Measurements from ENCODE around the gene UNK. TPM values are rescaled to one million over a fixed set of nuclear protein-coding genes. Genes with fewer than 3 reads are reported as not detected.

Gene UNK
- total and polyA plus RNA-seq, 12 donors: 11.6 to 21.3 (median 14.7) TPM

- WGBS, 2 donors: 88 to 92% methylated on average over 4 of the region's 4 CpGs
- no peak for ATAC-seq
Measured at GRCh38 chr17:75799402-75799801, 14.8 kb downstream of the UNK start.

GRCh38 chr17:75803883-75804282 is 19.3 kb downstream of the UNK start:
- H3K4me1 ChIP-seq: peaks cover 0 to 25% (median 22%) of the 10 kb centered on the region in 9 donors
- H3K27me3 ChIP-seq: no peaks in the 10 kb centered on the region
- WGBS, 2 donors: 88 to 93% methylated on average over 1 of the region's 1 CpG
- H3K36me3 ChIP-seq: peaks cover 0 to 37% (median 5%) of the 10 kb centered on the region in 9 donors
- TF ChIP-seq, protein P1, sequence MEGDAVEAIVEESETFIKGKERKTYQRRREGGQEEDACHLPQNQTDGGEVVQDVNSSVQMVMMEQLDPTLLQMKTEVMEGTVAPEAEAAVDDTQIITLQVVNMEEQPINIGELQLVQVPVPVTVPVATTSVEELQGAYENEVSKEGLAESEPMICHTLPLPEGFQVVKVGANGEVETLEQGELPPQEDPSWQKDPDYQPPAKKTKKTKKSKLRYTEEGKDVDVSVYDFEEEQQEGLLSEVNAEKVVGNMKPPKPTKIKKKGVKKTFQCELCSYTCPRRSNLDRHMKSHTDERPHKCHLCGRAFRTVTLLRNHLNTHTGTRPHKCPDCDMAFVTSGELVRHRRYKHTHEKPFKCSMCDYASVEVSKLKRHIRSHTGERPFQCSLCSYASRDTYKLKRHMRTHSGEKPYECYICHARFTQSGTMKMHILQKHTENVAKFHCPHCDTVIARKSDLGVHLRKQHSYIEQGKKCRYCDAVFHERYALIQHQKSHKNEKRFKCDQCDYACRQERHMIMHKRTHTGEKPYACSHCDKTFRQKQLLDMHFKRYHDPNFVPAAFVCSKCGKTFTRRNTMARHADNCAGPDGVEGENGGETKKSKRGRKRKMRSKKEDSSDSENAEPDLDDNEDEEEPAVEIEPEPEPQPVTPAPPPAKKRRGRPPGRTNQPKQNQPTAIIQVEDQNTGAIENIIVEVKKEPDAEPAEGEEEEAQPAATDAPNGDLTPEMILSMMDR (IDR thresholded peaks at IDR 0.05): no peak
- H3K27ac ChIP-seq: no peak overlapping the region
- no peak for DNase-seq
- intact Hi-C loops (cut with DNase I): no loop called here
- no peak overlapping the region for H3K4me3 ChIP-seq
- ATAC-seq: no peak
- no peaks in the 10 kb centered on the region for H3K9me3 ChIP-seq

More at GRCh38 chr17:75799402-75799801, 14.8 kb downstream of the UNK start:
- TF ChIP-seq, protein P1 (IDR thresholded peaks at IDR 0.05): no peak
- DNase-seq: no peak
- intact Hi-C loops (cut with DNase I): no loop called here
- Histone ChIP-seq H3K4me1 (no peaks in the 10 kb centered on the region), H3K9me3 (no peaks in the 10 kb centered on the region), H3K27me3 (no peaks in the 10 kb centered on the region), H3K36me3 (peaks cover 0 to 78% (median 22%) of the 10 kb centered on the region in 9 donors), H3K4me3 (no peak overlapping the region), H3K27ac (no peak overlapping the region)

GRCh38 chr17:75806822-75807500 is 22.4 kb downstream of the UNK start:
- 64 to 73% methylated on average over 4 of the region's 4 CpGs for WGBS, 2 donors
- Histone ChIP-seq H3K9me3 (no peaks in the 10 kb centered on the region), H3K27ac (peak overlapping the region in 6 of 10 donors; percentile 22 to 91 (median 62)), H3K4me3 (no peak overlapping the region), H3K36me3 (peaks cover 0 to 37% (median 19%) of the 10 kb centered on the region in 9 donors), H3K27me3 (no peaks in the 10 kb centered on the region), H3K4me1 (peaks cover 12 to 45% (median 34%) of the 10 kb centered on the region in 9 donors)
- ATAC-seq (peak in 5 of 8 donors; percentile 17 to 74 (median 64)), DNase-seq (no peak)
- intact Hi-C loops (cut with DNase I): no loop called here
- TF ChIP-seq, protein P1 (IDR thresholded peaks at IDR 0.05): no peak

DNA sequence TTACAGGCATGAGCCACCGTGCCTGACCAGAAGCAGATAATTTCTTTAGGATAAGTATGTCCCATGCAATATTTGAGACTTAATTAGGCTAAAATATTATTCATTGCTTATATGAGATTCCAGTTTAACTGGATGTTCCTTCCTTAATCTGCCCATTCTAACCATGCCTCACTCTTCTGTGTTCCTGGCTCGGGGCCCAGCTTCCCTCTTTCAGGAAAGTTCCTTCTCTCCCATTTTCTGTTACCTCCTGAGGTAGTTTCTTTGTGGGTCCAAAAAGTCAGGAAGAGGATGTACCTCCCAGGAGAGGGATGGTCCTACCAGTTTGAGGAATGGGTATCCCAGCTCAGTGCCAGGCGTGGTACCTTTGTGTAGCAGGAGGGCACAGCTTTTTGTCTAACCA is 23.3 kb downstream of the UNK start:
- Histone ChIP-seq H3K27me3 (no peaks in the 10 kb centered on the region), H3K9me3 (no peaks in the 10 kb centered on the region), H3K27ac (peak overlapping the region in 9 of 10 donors; percentile 64 to 91 (median 84)), H3K4me3 (no peak overlapping the region), H3K4me1 (peaks cover 12 to 45% (median 34%) of the 10 kb centered on the region in 9 donors), H3K36me3 (peaks cover 0 to 46% (median 26%) of the 10 kb centered on the region in 9 donors)
- 92 to 95% methylated on average over 3 of the region's 3 CpGs for WGBS, 2 donors
- intact Hi-C loops (cut with DNase I): no loop called here
- TF ChIP-seq, protein P1 (IDR thresholded peaks at IDR 0.05): no peak
- ATAC-seq (no peak), DNase-seq (no peak)
